Breast epithelium (tissue), 4 donors: ENCODE measurements around the gene TBXAS1. TPM values are rescaled to one million over a fixed set of nuclear protein-coding genes. Genes with fewer than 3 reads are reported as not detected.

Source experiments
- DNase-seq, 2 donors: peaks; one replicate each; pipeline ENCODE4 v3.0.0-alpha.2; 2019; ENCODE audit warnings: low spot score in 2 of 2
- H3K27ac ChIP-seq, 2 donors: fragments of 200-600 bp; sonication (generic) in 1 of 2; one replicate each; pipeline ENCODE4 v1.5.1; 2016 to 2019; ENCODE audit warnings: mild to moderate bottlenecking in 1 of 2
- H3K27me3 ChIP-seq, 2 donors: fragments of 200-600 bp; sonication (generic) in 1 of 2; one replicate each; pipeline versions ENCODE4 v1.5.1 to v1.6.0; 2017 to 2019; ENCODE audit warnings: control low read depth in 1 of 2, mild to moderate bottlenecking in 1 of 2
- H3K36me3 ChIP-seq: fragments of 200-600 bp; one replicate; pipeline ENCODE4 v1.5.1; 2019
- H3K4me1 ChIP-seq, 2 donors: fragments of 200-600 bp; sonication (generic); one replicate each; pipeline ENCODE4 v1.5.1; 2016 to 2019; ENCODE audit warnings: control low read depth in 1 of 2
- H3K4me3 ChIP-seq, 3 donors: fragments of 200-600 bp; sonication (generic); 1 replicate in 2 of 3; 2 replicates in 1 of 3; pipeline ENCODE4 v1.5.1; 2016 to 2019; ENCODE audit warnings: mild to moderate bottlenecking in 3 of 3, moderate library complexity in 2 of 3
- H3K9me3 ChIP-seq, 2 donors: fragments of 200-600 bp; sonication (generic) in 1 of 2; one replicate each; pipeline ENCODE4 v1.5.1; 2016 to 2019; ENCODE audit warnings: control low read depth in 1 of 2
- CTCF ChIP-seq, 3 donors: fragments of 450-650 bp; IDR thresholded peaks; one replicate each; pipeline ENCODE4 v1.5.1; 2016 to 2017; ENCODE audit warnings: antibody characterized with exemption in 3 of 3, mild to moderate bottlenecking in 3 of 3, moderate library complexity in 3 of 3
- POLR2A ChIP-seq: fragments of 450-650 bp; IDR thresholded peaks from one replicate; pipeline ENCODE4 v1.6.1; 2016; ENCODE audit warnings: antibody characterized with exemption, mild to moderate bottlenecking, moderate library complexity
- POLR2AphosphoS5 ChIP-seq, 3 donors: sonication (generic); formaldehyde crosslinking; IDR thresholded peaks; one replicate each; pipeline ENCODE4 v1.6.1; 2017; ENCODE audit warnings: antibody characterized with exemption in 3 of 3
- intact Hi-C: fragments of 100-400 bp; cut with DNase I; formaldehyde crosslinking; loops from one replicate; pipeline ENCODE4 v1.15.1; 2023; ENCODE audit warnings: low total_unique reads
- total RNA-seq, 3 donors: library from RNA; depleted of rRNA; stranded (reverse); fragments of >200 nt; gene quantifications; one replicate each; pipeline ENCODE4 v1.1.0, GENCODE V29; 2016

The TBXAS1 gene
- total RNA-seq, 3 donors from 2014 or later, result 17.7 to 59.8 (median 17.9) TPM

DNA sequence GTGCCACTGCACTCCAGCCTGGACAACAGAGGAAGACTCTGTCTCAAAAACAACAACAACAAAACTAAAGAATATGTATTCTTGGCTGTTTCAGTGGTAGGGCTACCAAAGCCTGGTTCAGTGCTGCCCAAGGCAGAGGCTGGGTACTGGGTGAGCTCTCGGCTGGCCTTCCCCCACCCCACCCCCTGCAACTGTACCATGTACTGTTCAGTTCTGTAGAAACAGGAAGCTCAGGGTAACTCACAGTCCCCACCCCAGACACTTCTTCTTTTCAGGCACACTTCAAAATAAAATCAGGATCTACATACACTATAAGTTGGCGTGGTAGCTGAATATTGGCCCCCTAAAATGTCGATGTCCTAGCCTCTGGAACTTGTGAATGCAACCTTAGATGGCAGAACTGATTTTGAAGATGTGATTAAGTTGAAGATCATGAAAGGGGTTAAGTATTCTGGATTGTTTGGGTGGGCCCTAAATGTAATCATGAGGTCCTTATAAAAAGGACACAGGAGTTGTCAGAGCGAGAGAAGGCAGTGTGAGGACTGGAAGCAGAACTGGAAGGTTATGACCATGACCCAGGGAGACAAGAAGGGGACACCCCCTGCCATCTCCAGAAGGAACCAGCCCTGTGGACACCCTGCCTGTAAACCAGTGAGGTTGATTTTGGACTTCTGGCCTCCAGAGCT lies 31.2 kb downstream of the TBXAS1 start:
- H3K4me3 ChIP-seq, result no peak overlapping the region

DNA sequence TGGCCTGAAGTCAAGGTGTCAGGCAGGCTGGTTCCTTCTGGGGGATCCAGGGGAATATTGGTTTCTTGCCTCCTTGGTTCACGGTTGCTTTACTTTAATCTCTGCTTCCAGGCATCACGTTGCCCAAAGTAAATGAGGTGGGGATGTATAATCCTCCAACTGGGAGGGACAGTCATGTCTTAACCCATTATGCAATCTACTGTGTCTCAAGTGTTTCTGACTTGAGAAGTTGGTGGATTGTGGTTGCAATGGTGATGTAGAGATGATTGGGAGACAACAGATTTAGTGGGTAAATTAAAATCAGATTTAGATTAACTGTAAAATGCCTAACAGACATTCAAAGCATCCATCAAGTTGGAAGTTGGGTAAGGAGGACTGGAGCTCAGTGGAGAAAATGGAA lies 32.7 kb downstream of the TBXAS1 start:
- no peak for TF ChIP-seq POLR2A
- TF ChIP-seq POLR2AphosphoS5 (IDR thresholded peaks at IDR 0.05), result no peak
- TF ChIP-seq CTCF (IDR thresholded peaks at IDR 0.05), result no peak
- intact Hi-C loops, result no loop called here
- DNase-seq, result no peak
- Histone ChIP-seq H3K4me1 (no peaks in the 10 kb centered on the region), H3K9me3 (no peaks in the 10 kb centered on the region), H3K27ac (no peak overlapping the region), H3K4me3 (no peak overlapping the region), H3K36me3 (no peaks in the 10 kb centered on the region), H3K27me3 (no peaks in the 10 kb centered on the region)

More for the DNA sequence above, 31.2 kb downstream of the TBXAS1 start:
- no peaks in the 10 kb centered on the region for H3K27me3 ChIP-seq
- TF ChIP-seq POLR2AphosphoS5 (IDR thresholded peaks at IDR 0.05) (no peak), POLR2A (no peak), CTCF (IDR thresholded peaks at IDR 0.05) (no peak)
- DNase-seq, result no peak
- H3K9me3 ChIP-seq, result no peaks in the 10 kb centered on the region
- no peaks in the 10 kb centered on the region for H3K4me1 ChIP-seq
- intact Hi-C loops, result no loop called here
- no peaks in the 10 kb centered on the region for H3K36me3 ChIP-seq
- no peak overlapping the region for H3K27ac ChIP-seq

DNA sequence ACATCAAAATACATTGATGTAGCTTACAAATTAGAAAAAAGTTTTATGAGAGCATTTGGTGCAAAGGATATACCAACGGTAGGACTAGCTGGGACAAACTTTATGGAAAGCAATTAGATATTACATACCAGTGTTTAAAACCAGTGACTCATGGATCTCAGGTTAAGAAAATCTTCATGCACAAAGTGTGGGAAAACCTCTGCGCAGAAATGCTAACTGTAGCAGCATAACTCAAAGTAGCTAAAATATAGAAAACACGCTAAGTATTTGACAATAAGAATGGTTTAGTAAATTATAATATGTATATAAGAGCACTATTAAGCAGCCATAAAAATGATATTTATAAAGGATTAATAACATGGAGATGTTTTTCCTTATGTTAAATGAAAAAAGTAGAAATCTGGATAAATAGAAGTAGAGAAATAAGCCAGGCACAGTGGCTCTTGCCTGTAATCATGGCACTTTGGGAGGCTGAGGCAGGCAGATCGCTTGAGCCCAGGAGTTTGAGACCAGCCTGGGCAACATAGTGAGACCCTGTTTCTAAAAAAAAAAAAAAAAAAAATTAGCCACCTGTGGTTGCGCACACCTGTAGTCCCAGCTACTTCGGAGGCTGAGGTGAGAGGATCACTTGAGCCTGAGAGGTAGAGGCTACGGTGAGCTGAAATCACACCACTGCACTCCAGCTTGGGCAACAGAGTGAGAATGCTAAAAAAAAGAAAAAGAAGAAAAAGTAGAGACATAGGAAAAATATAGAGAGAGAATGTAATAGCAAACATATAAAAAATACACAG lies 37.2 kb downstream of the TBXAS1 start:
- no peak overlapping the region for H3K27ac ChIP-seq
- no peaks in the 10 kb centered on the region for H3K36me3 ChIP-seq
- no peak overlapping the region for H3K4me3 ChIP-seq
- TF ChIP-seq POLR2AphosphoS5 (IDR thresholded peaks at IDR 0.05), result no peak
- TF ChIP-seq CTCF (IDR thresholded peaks at IDR 0.05), result no peak
- TF ChIP-seq POLR2A, result no peak
- H3K4me1 ChIP-seq, result no peaks in the 10 kb centered on the region
- no peak for DNase-seq
- intact Hi-C loops, result no loop called here
- no peaks in the 10 kb centered on the region for H3K9me3 ChIP-seq
- no peaks in the 10 kb centered on the region for H3K27me3 ChIP-seq

GRCh38 chr7:139867847-139868246 lies 38.8 kb downstream of the TBXAS1 start:
- H3K27ac ChIP-seq, result no peak overlapping the region
- no peaks in the 10 kb centered on the region for H3K27me3 ChIP-seq
- intact Hi-C loops, result no loop called here
- no peak overlapping the region for H3K4me3 ChIP-seq
- no peak for TF ChIP-seq POLR2AphosphoS5 (IDR thresholded peaks at IDR 0.05)
- no peak for TF ChIP-seq POLR2A
- TF ChIP-seq CTCF (IDR thresholded peaks at IDR 0.05), result no peak
- no peaks in the 10 kb centered on the region for H3K36me3 ChIP-seq
- no peak for DNase-seq
- no peaks in the 10 kb centered on the region for H3K9me3 ChIP-seq
- no peaks in the 10 kb centered on the region for H3K4me1 ChIP-seq

- no peak for DNase-seq
- no peak for TF ChIP-seq POLR2A
- no peak for TF ChIP-seq CTCF (IDR thresholded peaks at IDR 0.05)
- TF ChIP-seq POLR2AphosphoS5 (IDR thresholded peaks at IDR 0.05), result no peak
- Histone ChIP-seq H3K27ac (no peak overlapping the region), H3K36me3 (no peaks in the 10 kb centered on the region), H3K27me3 (no peaks in the 10 kb centered on the region), H3K4me3 (no peak overlapping the region), H3K4me1 (no peaks in the 10 kb centered on the region), H3K9me3 (no peaks in the 10 kb centered on the region)
- intact Hi-C loops, result no loop called here
Measured at GRCh38 chr7:139869886-139870285, 40.8 kb downstream of the TBXAS1 start.
